ENCODE results near the gene ANKRD9. TPM values are rescaled to one million over a fixed set of nuclear protein-coding genes. Genes with fewer than 3 reads are reported as not detected.
A peak's percentile ranks its signal among the peaks of the same experiment; 100 is the strongest.

Gene ANKRD9
- total and polyA plus RNA-seq, 2 experiments from 2014 or later = 17.3 to 95.9 TPM

- peak overlapping the region; percentile 97 for H2AFZ ChIP-seq
- H3K4me3 Mint-ChIP-seq = peak overlapping the region; percentile 80
- no peak overlapping the region for H3K27ac ChIP-seq (ENCODE audit: low read depth)
- H3K27me3 ChIP-seq (ENCODE audit: insufficient read depth) = peaks cover 10% of the 10 kb centered on the region; the same call in 1 of the 2 replicates
- peak overlapping the region; percentile 63 for H3K4me3 ChIP-seq
- peaks cover 21% of the 10 kb centered on the region for H3K4me1 ChIP-seq (ENCODE audit: insufficient read depth)
- H3K27ac Mint-ChIP-seq = peak overlapping the region; percentile 42; the same call in 1 of the 2 replicates
- H3K36me3 ChIP-seq (ENCODE audit: insufficient read depth) = no peaks in the 10 kb centered on the region
- H4K20me1 ChIP-seq (replicated peaks; ENCODE audit: insufficient read depth) = no peaks in the 10 kb centered on the region
- ATAC-seq (peak; percentile 97), DNase-seq (ENCODE audit: low spot score) (peak; percentile 99)
- H3F3A ChIP-seq (replicated peaks; ENCODE audit: low read depth) = peaks cover 12% of the 10 kb centered on the region; the same call in 1 of the 2 replicates
- peak overlapping the region; percentile 86 for H3K4me2 ChIP-seq
- H3K79me2 ChIP-seq (replicated peaks; ENCODE audit: insufficient read depth) = no peaks in the 10 kb centered on the region
- no peaks in the 10 kb centered on the region; the same call in 2 of the 3 replicates for H3K9me3 Mint-ChIP-seq
- H3K4me1 Mint-ChIP-seq = peaks cover 15% of the 10 kb centered on the region
- no peaks in the 10 kb centered on the region for H3K36me3 Mint-ChIP-seq (ENCODE audit: low read depth)
- TF ChIP-seq EZH2 (IDR thresholded peaks at IDR 0.05; ENCODE audit: low read depth, unreplicated experiment) = no peak
- no peak for TF ChIP-seq ZNF114 (CRISPR knock-in tag; IDR thresholded peaks at IDR 0.05)
- no peak for TF ChIP-seq EZH2phosphoT487 (IDR thresholded peaks at IDR 0.05; ENCODE audit: unreplicated experiment)
- peak; percentile 96 for TF ChIP-seq POLR2AphosphoS5 (IDR thresholded peaks at IDR 0.05; ENCODE audit: low read depth)
- no peak for TF ChIP-seq CREB1 (CRISPR knock-in tag; IDR thresholded peaks at IDR 0.05; ENCODE audit: low read depth)
- TF ChIP-seq, protein P1, sequence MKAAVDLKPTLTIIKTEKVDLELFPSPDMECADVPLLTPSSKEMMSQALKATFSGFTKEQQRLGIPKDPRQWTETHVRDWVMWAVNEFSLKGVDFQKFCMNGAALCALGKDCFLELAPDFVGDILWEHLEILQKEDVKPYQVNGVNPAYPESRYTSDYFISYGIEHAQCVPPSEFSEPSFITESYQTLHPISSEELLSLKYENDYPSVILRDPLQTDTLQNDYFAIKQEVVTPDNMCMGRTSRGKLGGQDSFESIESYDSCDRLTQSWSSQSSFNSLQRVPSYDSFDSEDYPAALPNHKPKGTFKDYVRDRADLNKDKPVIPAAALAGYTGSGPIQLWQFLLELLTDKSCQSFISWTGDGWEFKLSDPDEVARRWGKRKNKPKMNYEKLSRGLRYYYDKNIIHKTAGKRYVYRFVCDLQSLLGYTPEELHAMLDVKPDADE (IDR thresholded peaks at IDR 0.05) = no peak
- no peak for TF ChIP-seq JUNB (IDR thresholded peaks at IDR 0.05; ENCODE audit: unreplicated experiment)
- TF ChIP-seq, protein P2, sequence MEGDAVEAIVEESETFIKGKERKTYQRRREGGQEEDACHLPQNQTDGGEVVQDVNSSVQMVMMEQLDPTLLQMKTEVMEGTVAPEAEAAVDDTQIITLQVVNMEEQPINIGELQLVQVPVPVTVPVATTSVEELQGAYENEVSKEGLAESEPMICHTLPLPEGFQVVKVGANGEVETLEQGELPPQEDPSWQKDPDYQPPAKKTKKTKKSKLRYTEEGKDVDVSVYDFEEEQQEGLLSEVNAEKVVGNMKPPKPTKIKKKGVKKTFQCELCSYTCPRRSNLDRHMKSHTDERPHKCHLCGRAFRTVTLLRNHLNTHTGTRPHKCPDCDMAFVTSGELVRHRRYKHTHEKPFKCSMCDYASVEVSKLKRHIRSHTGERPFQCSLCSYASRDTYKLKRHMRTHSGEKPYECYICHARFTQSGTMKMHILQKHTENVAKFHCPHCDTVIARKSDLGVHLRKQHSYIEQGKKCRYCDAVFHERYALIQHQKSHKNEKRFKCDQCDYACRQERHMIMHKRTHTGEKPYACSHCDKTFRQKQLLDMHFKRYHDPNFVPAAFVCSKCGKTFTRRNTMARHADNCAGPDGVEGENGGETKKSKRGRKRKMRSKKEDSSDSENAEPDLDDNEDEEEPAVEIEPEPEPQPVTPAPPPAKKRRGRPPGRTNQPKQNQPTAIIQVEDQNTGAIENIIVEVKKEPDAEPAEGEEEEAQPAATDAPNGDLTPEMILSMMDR (conservative IDR thresholded peaks at IDR 0.05; ENCODE audit: low read depth in 2 of 2) = peak; percentile 93 to 97
- TF ChIP-seq NANOG (IDR thresholded peaks at IDR 0.05; ENCODE audit: borderline replicate concordance) = no peak
- TF ChIP-seq STAT1 (IDR thresholded peaks at IDR 0.05; ENCODE audit: unreplicated experiment) = no peak
- no peaks in the 10 kb centered on the region for H3K9me2 ChIP-seq (ENCODE audit: insufficient read depth)
- H3K27me3 Mint-ChIP-seq (ENCODE audit: insufficient read depth, low read depth, poor library complexity) = peaks cover 5% of the 10 kb centered on the region
These were observed 15.1 kb upstream of the ANKRD9 start for GRCh38 chr14:102524451-102525218.

Measured in GM23338 (cell line).